Measurements from ENCODE around the gene ADARB2.

DNA sequence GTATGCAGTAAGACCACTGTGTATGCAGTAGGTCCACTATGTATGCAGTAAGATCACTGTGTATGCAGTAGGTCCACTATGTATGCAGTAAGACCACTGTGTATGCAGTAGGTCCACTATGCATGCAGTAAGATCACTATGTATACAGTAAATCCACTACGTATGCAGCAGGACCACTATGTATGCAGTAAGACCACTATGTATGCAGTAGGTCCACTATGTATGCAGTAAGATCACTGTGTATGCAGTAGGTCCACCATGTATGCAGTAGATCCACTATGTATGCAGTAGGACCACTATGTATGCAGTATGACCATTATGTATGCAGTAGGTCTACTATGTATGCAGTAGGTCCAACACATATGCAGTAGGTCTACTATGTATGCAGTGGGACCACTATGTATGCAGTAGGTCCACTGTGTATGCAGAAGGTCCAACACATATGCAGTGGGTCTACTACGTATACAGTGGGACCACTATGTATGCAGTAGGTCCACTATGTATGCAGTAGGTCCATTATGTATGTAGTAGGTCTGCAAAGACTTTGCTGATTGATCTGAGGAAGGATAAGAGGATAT is 313.6 kb downstream of the ADARB2 start:
- no peak for TF ChIP-seq POLR2A (IDR thresholded peaks at IDR 0.05)
- TF ChIP-seq, protein P1, sequence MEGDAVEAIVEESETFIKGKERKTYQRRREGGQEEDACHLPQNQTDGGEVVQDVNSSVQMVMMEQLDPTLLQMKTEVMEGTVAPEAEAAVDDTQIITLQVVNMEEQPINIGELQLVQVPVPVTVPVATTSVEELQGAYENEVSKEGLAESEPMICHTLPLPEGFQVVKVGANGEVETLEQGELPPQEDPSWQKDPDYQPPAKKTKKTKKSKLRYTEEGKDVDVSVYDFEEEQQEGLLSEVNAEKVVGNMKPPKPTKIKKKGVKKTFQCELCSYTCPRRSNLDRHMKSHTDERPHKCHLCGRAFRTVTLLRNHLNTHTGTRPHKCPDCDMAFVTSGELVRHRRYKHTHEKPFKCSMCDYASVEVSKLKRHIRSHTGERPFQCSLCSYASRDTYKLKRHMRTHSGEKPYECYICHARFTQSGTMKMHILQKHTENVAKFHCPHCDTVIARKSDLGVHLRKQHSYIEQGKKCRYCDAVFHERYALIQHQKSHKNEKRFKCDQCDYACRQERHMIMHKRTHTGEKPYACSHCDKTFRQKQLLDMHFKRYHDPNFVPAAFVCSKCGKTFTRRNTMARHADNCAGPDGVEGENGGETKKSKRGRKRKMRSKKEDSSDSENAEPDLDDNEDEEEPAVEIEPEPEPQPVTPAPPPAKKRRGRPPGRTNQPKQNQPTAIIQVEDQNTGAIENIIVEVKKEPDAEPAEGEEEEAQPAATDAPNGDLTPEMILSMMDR (IDR thresholded peaks at IDR 0.05) = no peak
